GM23248 (cell line): ENCODE results near the gene SMCP.

Source experiments
- EZH2 ChIP-seq: fragments of 200-600 bp; sonication (generic); IDR thresholded peaks from 2 replicates; pipeline ENCODE4 v1.6.1; 2018; ENCODE audit warnings: antibody characterized with exemption, mild to moderate bottlenecking; ENCODE audit not compliant: insufficient read depth, poor library complexity, severe bottlenecking
- EZH2phosphoT487 ChIP-seq: fragments of 200-600 bp; sonication (generic); IDR thresholded peaks from 2 replicates; pipeline ENCODE4 v1.6.1; 2018; ENCODE audit warnings: antibody characterized with exemption, moderate library complexity, mild to moderate bottlenecking, low read depth; ENCODE audit not compliant: insufficient read depth

- TF ChIP-seq EZH2 (no peak), EZH2phosphoT487 (no peak)
Observed at GRCh38 chr1:152906023-152906565, 28.0 kb downstream of the SMCP start.
